A673 (cell line): ENCODE results near the gene TOP2A. TPM values are rescaled to one million over a fixed set of nuclear protein-coding genes. Genes with fewer than 3 reads are reported as not detected.

Experiments
- BruUV-seq: library from RNA; stranded (reverse); fragments of 400-500 nt; replicated peaks from 2 replicates; lab custom pipeline; 2021; lab: Mats Ljungman, UMichigan
- CTCF ChIA-PET: fragments of 300-600 bp; sonication (Branson Sonifier 250); formaldehyde crosslinking; loops from one replicate; lab custom pipeline; 2022; ENCODE audit warnings: antibody characterized with exemption; lab: Charles Lee
- POLR2A ChIA-PET: fragments of 300-600 bp; sonication (Branson Sonifier 250); formaldehyde crosslinking; loops from one replicate; lab custom pipeline; 2022; ENCODE audit warnings: antibody characterized with exemption; ENCODE audit not compliant: low non-redundant PET; lab: Charles Lee
- DNase-seq: peaks from one replicate; pipeline ENCODE4 v3.0.0-alpha.2; 2015; ENCODE audit warnings: low spot score
- H3K27ac ChIP-seq: fragments of 200-600 bp; sonication (generic); 2 replicates; pipeline ENCODE4 v1.5.1; 2016; ENCODE audit warnings: mixed run types, low read depth, mild to moderate bottlenecking, mixed read lengths, antibody characterized with exemption, low read length; ENCODE audit not compliant: poor library complexity, severe bottlenecking
- H3K27me3 ChIP-seq: fragments of 200-600 bp; sonication (generic); replicated peaks from 2 replicates; pipeline ENCODE4 v1.6.1; 2017; ENCODE audit warnings: mixed run types, low read depth, mild to moderate bottlenecking, mixed read lengths, antibody characterized with exemption, low read length; ENCODE audit not compliant: insufficient read depth, poor library complexity
- H3K36me3 ChIP-seq: fragments of 200-600 bp; sonication (generic); 2 replicates; pipeline ENCODE4 v1.6.1; 2016; ENCODE audit warnings: mixed run types, mild to moderate bottlenecking, mixed read lengths, antibody characterized with exemption, low read length; ENCODE audit not compliant: insufficient read depth, poor library complexity, severe bottlenecking
- H3K4me1 ChIP-seq: fragments of 200-600 bp; sonication (generic); 2 replicates; pipeline ENCODE4 v1.6.1; 2017; ENCODE audit warnings: mixed run types, mild to moderate bottlenecking, mixed read lengths, antibody characterized with exemption, low read length; ENCODE audit not compliant: insufficient read depth, poor library complexity, severe bottlenecking
- H3K4me3 ChIP-seq: fragments of 200-600 bp; sonication (generic); 2 replicates; pipeline ENCODE4 v1.5.1; 2016; ENCODE audit warnings: low read depth, mixed run types, mild to moderate bottlenecking, mixed read lengths, low read length; ENCODE audit not compliant: poor library complexity, severe bottlenecking
- H3K9me3 ChIP-seq: fragments of 200-600 bp; sonication (generic); 2 replicates; pipeline ENCODE4 v1.6.1; 2016; ENCODE audit warnings: mixed run types, low read depth, mild to moderate bottlenecking, mixed read lengths, antibody characterized with exemption, low read length; ENCODE audit not compliant: poor library complexity, severe bottlenecking
- EZH2 ChIP-seq: fragments of 200-600 bp; sonication (generic); IDR thresholded peaks from 2 replicates; pipeline ENCODE4 v1.6.1; 2017; ENCODE audit warnings: borderline replicate concordance, low read depth, mild to moderate bottlenecking, mixed read lengths, antibody characterized with exemption, low read length; ENCODE audit not compliant: poor library complexity, severe bottlenecking
- intact Hi-C: fragments of 100-400 bp; cut with micrococcal nuclease; formaldehyde crosslinking; loops from one replicate; pipeline ENCODE4 v1.10.0; 2022; ENCODE audit not compliant: unreplicated experiment
- total RNA-seq: library from RNA; stranded (reverse); gene quantifications from 2 replicates; pipeline ENCODE4 v1.2.3, GENCODE V29; 2021
- TF ChIP-seq, protein P1 (sequence below): fragments of 300-800, 200-600 bp; sonication (generic); conservative IDR thresholded peaks from 2 replicates; pipeline ENCODE4 v1.5.1; 2017; ENCODE audit warnings: low read depth, mild to moderate bottlenecking, antibody characterized with exemption, low read length, moderate library complexity, mixed read lengths

The TOP2A gene
- total RNA-seq, 1 experiment from 2014 or later: 188 TPM

DNA sequence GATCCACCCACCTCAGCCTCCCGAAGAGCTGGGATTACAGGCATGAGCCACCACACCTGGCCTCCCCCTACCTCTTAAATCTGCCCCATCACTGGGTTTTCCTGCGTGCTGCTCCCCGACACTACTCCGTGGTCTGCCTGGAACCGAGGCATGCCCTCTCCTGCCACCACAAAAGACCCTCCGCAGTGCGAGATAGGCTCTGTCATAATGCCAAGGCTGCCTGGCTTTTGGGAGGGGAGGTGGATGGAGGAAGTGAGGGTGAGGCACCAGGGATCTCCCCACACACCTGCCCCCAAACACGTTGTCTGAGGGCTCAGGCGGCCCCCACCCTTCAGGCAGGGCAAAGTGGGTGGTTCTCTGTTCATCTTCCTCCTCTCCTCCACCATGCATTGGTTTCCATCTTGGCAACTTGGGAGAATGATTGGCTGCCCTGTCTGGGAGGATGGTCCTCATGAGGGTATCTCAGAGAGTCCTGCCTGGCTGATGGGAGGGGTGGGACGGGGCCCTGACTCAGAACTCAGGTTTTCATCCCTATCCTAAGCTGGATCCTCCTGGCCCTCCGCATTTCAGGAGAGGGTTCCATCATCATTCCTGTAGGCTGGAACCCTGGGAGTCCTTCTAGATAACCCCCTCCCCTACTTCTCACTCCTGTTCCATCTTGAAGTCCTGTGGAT, 48.7 kb upstream of the TOP2A start:
- no peaks in the 10 kb centered on the region for H3K27me3 ChIP-seq
- no peaks in the 10 kb centered on the region for H3K4me1 ChIP-seq
- no peak overlapping the region for H3K27ac ChIP-seq
- TF ChIP-seq EZH2: no peak
- TF ChIP-seq, protein P1, sequence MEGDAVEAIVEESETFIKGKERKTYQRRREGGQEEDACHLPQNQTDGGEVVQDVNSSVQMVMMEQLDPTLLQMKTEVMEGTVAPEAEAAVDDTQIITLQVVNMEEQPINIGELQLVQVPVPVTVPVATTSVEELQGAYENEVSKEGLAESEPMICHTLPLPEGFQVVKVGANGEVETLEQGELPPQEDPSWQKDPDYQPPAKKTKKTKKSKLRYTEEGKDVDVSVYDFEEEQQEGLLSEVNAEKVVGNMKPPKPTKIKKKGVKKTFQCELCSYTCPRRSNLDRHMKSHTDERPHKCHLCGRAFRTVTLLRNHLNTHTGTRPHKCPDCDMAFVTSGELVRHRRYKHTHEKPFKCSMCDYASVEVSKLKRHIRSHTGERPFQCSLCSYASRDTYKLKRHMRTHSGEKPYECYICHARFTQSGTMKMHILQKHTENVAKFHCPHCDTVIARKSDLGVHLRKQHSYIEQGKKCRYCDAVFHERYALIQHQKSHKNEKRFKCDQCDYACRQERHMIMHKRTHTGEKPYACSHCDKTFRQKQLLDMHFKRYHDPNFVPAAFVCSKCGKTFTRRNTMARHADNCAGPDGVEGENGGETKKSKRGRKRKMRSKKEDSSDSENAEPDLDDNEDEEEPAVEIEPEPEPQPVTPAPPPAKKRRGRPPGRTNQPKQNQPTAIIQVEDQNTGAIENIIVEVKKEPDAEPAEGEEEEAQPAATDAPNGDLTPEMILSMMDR: no peak
- no peak for DNase-seq
- no peaks in the 10 kb centered on the region for H3K36me3 ChIP-seq
- H3K4me3 ChIP-seq: no peak overlapping the region
- CTCF ChIA-PET: no interaction called here
- intact Hi-C loops: no loop called here
- no TSS peak for BruUV-seq
- H3K9me3 ChIP-seq: no peaks in the 10 kb centered on the region
- POLR2A ChIA-PET: interaction anchor here (0.6 kb wide), 1 partner anchor 15 kb away, joined by 15 read pairs; no protein-coding TSS in a partner anchor

DNA sequence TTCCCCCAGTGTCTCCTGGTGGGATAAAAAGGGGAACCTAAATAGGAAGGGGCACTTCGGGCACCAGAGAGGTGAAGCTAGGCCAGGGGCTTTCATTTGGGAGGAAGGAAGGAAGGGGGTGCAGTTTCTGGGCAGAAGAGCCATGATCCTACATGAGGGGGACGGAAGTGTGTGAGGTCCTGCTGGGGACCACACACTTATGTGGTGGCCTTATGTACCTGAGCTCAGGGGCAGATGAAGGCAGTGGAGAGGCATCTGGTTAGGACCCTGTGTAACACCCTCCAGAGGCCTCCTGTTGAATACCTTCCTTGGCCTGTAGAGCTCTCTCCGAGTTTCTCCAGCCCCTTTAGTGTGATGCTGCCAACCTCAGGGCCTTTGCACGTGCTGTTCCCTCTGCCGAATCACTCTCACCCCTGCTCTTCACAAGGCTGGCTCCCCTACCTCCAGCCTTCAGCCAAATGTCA, 46.7 kb upstream of the TOP2A start:
- intact Hi-C loops: no loop called here
- no peaks in the 10 kb centered on the region for H3K27me3 ChIP-seq
- CTCF ChIA-PET: no interaction called here
- H3K9me3 ChIP-seq: no peaks in the 10 kb centered on the region
- DNase-seq: no peak
- BruUV-seq: no TSS peak
- H3K27ac ChIP-seq: no peak overlapping the region
- no peak overlapping the region for H3K4me3 ChIP-seq
- H3K4me1 ChIP-seq: peaks cover 5% of the 10 kb centered on the region
- no peaks in the 10 kb centered on the region for H3K36me3 ChIP-seq
- TF ChIP-seq, protein P1: no peak
- TF ChIP-seq EZH2: no peak
- POLR2A ChIA-PET: no interaction called here

DNA sequence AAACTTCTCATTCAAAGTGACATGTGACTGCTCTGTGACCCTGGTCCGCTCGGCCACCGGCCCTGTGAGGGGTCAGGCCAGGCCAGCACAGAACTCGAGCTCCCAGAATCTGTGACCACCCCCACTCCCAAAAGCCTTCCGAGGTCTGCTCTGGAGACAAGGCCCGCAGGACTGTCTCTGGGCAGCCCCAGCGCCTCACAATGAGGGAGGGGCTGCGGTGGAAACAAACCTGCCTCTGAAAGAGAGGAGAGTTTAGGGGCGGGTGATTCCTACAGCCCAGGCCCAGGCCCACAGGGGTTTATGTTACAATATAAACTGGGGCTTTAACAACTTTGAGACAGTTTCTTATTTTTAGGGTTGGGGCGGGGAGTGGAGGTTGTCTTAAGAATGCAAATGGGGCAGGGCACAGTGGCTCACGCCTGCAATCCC, 45.4 kb upstream of the TOP2A start:
- Histone ChIP-seq H3K27ac (no peak overlapping the region), H3K9me3 (no peaks in the 10 kb centered on the region), H3K4me3 (no peak overlapping the region), H3K27me3 (no peaks in the 10 kb centered on the region), H3K4me1 (peaks cover 5% of the 10 kb centered on the region), H3K36me3 (no peaks in the 10 kb centered on the region)
- DNase-seq: no peak
- intact Hi-C loops: no loop called here
- TF ChIP-seq EZH2: no peak
- TF ChIP-seq, protein P1: no peak
- CTCF ChIA-PET: no interaction called here
- no TSS peak for BruUV-seq
- POLR2A ChIA-PET: no interaction called here
